HEK293 (cell line): ENCODE measurements around the gene PRKCA.

ENCODE experiments used
- CTCF ChIA-PET: fragments of 350-600 bp; formaldehyde crosslinking; extraction: SDS; loops from one replicate; lab custom pipeline; 2021; ENCODE audit warnings: antibody characterized with exemption; lab: Yijun Ruan, JAX
- POLR2A ChIA-PET: fragments of 300-600 bp; formaldehyde crosslinking; extraction: SDS; loops from one replicate; lab custom pipeline; 2020; ENCODE audit warnings: antibody characterized with exemption, inconsistent platforms; lab: Yijun Ruan, JAX
- H3K27ac ChIP-seq: fragments of 200-500 bp; sonication (Bioruptor generic); 2 replicates; pipeline ENCODE4 v1.5.1; 2014; ENCODE audit warnings: low read depth, low read length, control low read depth, inconsistent platforms; ENCODE audit errors: extremely low read depth
- H3K36me3 ChIP-seq, 2 experiments: fragments of 200-500 bp in 1 of 2; sonication (Bioruptor generic) in 1 of 2; 1 replicate in 1 of 2; 2 replicates in 1 of 2; pipeline ENCODE4 v1.5.1; 2014 to 2017; ENCODE audit warnings: inconsistent platforms in 2 of 2, low read length in 2 of 2; ENCODE audit not compliant: control insufficient read depth in 2 of 2, insufficient read depth in 1 of 2
- H3K4me1 ChIP-seq: fragments of 200-500 bp; sonication (Bioruptor generic); 2 replicates; pipeline ENCODE4 v1.5.1; 2014; ENCODE audit warnings: mild to moderate bottlenecking, low read length, inconsistent platforms; ENCODE audit not compliant: control insufficient read depth, insufficient read depth
- H3K4me3 ChIP-seq: 2 replicates; pipeline ENCODE4 v1.5.1; 2011; ENCODE audit warnings: low read depth, mild to moderate bottlenecking, control low read depth, low read length, moderate library complexity
- H3K9me3 ChIP-seq: fragments of 200-500 bp; sonication (Bioruptor generic); 2 replicates; pipeline ENCODE4 v1.5.1; 2014; ENCODE audit warnings: low read depth, low read length, inconsistent platforms; ENCODE audit not compliant: control insufficient read depth, insufficient read depth
- GLI4 ChIP-seq: fragments of 450-650 bp; formaldehyde crosslinking; IDR thresholded peaks from 2 replicates; pipeline ENCODE4 v1.5.1; 2016; ENCODE audit warnings: missing biosample characterization, missing genetic modification characterization
- KLF1 ChIP-seq: fragments of 450-650 bp; formaldehyde crosslinking; IDR thresholded peaks from 2 replicates; pipeline ENCODE4 v1.5.1; 2016; ENCODE audit warnings: missing biosample characterization, missing genetic modification characterization
- MZF1 ChIP-seq: fragments of 450-650 bp; formaldehyde crosslinking; IDR thresholded peaks from 2 replicates; pipeline ENCODE4 v1.5.1; 2017; ENCODE audit warnings: missing biosample characterization, missing genetic modification characterization, borderline replicate concordance
- REPIN1 ChIP-seq: fragments of 450-650 bp; formaldehyde crosslinking; IDR thresholded peaks from 2 replicates; pipeline ENCODE4 v1.5.1; 2017; ENCODE audit warnings: missing biosample characterization, missing genetic modification characterization, low read depth
- SP3 ChIP-seq: fragments of 450-650 bp; formaldehyde crosslinking; IDR thresholded peaks from 2 replicates; pipeline ENCODE4 v1.5.1; 2016; ENCODE audit warnings: missing biosample characterization, missing genetic modification characterization
- ZBTB8A ChIP-seq: fragments of 450-650 bp; formaldehyde crosslinking; IDR thresholded peaks from 2 replicates; pipeline ENCODE4 v1.5.1; 2016; ENCODE audit warnings: missing biosample characterization, missing genetic modification characterization
- ZNF24 ChIP-seq: fragments of 450-650 bp; formaldehyde crosslinking; IDR thresholded peaks from 2 replicates; pipeline ENCODE4 v1.5.1; 2016; ENCODE audit warnings: missing biosample characterization, missing genetic modification characterization
- ZNF37A ChIP-seq: fragments of 450-650 bp; IDR thresholded peaks from 2 replicates; pipeline ENCODE4 v1.5.1; 2018; ENCODE audit warnings: missing biosample characterization, missing genetic modification characterization
- ZNF394 ChIP-seq: fragments of 450-650 bp; formaldehyde crosslinking; IDR thresholded peaks from 2 replicates; pipeline ENCODE4 v1.5.1; 2016; ENCODE audit warnings: missing biosample characterization, missing genetic modification characterization, mild to moderate bottlenecking, moderate library complexity, borderline replicate concordance
- ZNF416 ChIP-seq: fragments of 450-650 bp; formaldehyde crosslinking; IDR thresholded peaks from 2 replicates; pipeline ENCODE4 v1.5.1; 2016; ENCODE audit warnings: missing biosample characterization, missing genetic modification characterization
- ZNF529 ChIP-seq: fragments of 450-650 bp; formaldehyde crosslinking; IDR thresholded peaks from 2 replicates; pipeline ENCODE4 v1.5.1; 2017; ENCODE audit warnings: missing genetic modification characterization, missing biosample characterization; ENCODE audit not compliant: insufficient replicate concordance
- ZNF530 ChIP-seq: fragments of 450-650 bp; formaldehyde crosslinking; IDR thresholded peaks from 2 replicates; pipeline ENCODE4 v1.5.1; 2016; ENCODE audit warnings: low read depth, missing biosample characterization, missing genetic modification characterization
- ZNF549 ChIP-seq: fragments of 450-650 bp; IDR thresholded peaks from 2 replicates; pipeline ENCODE4 v1.5.1; 2018; ENCODE audit warnings: missing biosample characterization, missing genetic modification characterization, mild to moderate bottlenecking, inconsistent platforms, moderate library complexity
- ZNF610 ChIP-seq: fragments of 450-650 bp; formaldehyde crosslinking; IDR thresholded peaks from 2 replicates; pipeline ENCODE4 v1.5.1; 2016; ENCODE audit warnings: missing biosample characterization, missing genetic modification characterization, borderline replicate concordance
- ZNF658 ChIP-seq: fragments of 450-650 bp; formaldehyde crosslinking; IDR thresholded peaks from 2 replicates; pipeline ENCODE4; 2016; ENCODE audit warnings: missing biosample characterization, missing genetic modification characterization
- ZNF785 ChIP-seq: fragments of 450-650 bp; formaldehyde crosslinking; IDR thresholded peaks from 2 replicates; pipeline ENCODE4 v1.5.1; 2016; ENCODE audit warnings: missing biosample characterization, missing genetic modification characterization
- ZNF843 ChIP-seq: fragments of 450-650 bp; formaldehyde crosslinking; IDR thresholded peaks from 2 replicates; pipeline ENCODE4 v1.5.1; 2016; ENCODE audit warnings: missing biosample characterization, missing genetic modification characterization
- ZSCAN23 ChIP-seq: fragments of 450-650 bp; formaldehyde crosslinking; IDR thresholded peaks from 2 replicates; pipeline ENCODE4 v1.5.1; 2016; ENCODE audit warnings: missing biosample characterization, missing genetic modification characterization
- TF ChIP-seq, protein P1 (sequence below): fragments of 450-650 bp; formaldehyde crosslinking; IDR thresholded peaks from 2 replicates; pipeline ENCODE4 v1.5.1; 2016; ENCODE audit warnings: missing biosample characterization, missing genetic modification characterization
- TF ChIP-seq, protein P2 (sequence below): fragments of 450-650 bp; formaldehyde crosslinking; IDR thresholded peaks from 2 replicates; pipeline ENCODE4 v1.5.1; 2016; ENCODE audit warnings: missing biosample characterization, missing genetic modification characterization
- TF ChIP-seq, protein P3 (sequence below): fragments of 450-650 bp; formaldehyde crosslinking; conservative IDR thresholded peaks from 2 replicates; pipeline ENCODE4 v1.5.1; 2016; ENCODE audit warnings: low read depth, missing biosample characterization, missing genetic modification characterization
- TF ChIP-seq, protein P4 (sequence below): IDR thresholded peaks from 2 replicates; pipeline ENCODE4 v1.6.1; 2011; ENCODE audit warnings: mild to moderate bottlenecking, low read depth, low read length, borderline replicate concordance

The PRKCA gene

DNA sequence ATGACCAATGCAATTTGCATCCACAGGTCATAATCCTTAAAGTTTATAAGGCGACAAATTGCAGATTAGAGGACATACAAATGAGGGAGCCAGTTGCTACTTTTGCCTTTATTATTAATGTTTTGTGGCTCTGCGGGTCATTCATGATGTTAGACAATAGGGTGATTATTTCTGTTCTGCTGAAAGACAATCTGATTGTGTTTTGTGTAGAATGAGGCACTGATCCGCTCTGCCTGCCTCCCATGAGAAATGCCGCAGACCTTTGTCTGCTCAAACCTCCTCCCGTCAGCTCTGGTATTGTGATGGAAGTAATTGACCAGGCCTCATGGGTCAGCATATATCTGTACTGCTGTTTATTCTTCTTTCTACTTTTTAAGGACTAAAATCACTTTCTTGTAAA lies 224.9 kb downstream of the PRKCA start (continued):
- TF ChIP-seq, protein P1, sequence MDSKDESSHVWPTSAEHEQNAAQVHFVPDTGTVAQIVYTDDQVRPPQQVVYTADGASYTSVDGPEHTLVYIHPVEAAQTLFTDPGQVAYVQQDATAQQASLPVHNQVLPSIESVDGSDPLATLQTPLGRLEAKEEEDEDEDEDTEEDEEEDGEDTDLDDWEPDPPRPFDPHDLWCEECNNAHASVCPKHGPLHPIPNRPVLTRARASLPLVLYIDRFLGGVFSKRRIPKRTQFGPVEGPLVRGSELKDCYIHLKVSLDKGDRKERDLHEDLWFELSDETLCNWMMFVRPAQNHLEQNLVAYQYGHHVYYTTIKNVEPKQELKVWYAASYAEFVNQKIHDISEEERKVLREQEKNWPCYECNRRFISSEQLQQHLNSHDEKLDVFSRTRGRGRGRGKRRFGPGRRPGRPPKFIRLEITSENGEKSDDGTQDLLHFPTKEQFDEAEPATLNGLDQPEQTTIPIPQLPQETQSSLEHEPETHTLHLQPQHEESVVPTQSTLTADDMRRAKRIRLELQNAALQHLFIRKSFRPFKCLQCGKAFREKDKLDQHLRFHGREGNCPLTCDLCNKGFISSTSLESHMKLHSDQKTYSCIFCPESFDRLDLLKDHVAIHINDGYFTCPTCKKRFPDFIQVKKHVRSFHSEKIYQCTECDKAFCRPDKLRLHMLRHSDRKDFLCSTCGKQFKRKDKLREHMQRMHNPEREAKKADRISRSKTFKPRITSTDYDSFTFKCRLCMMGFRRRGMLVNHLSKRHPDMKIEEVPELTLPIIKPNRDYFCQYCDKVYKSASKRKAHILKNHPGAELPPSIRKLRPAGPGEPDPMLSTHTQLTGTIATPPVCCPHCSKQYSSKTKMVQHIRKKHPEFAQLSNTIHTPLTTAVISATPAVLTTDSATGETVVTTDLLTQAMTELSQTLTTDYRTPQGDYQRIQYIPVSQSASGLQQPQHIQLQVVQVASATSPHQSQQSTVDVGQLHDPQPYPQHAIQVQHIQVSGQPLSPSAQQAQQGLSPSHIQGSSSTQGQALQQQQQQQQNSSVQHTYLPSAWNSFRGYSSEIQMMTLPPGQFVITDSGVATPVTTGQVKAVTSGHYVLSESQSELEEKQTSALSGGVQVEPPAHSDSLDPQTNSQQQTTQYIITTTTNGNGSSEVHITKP (tag by site-specific recombination) = no peak
- TF ChIP-seq GLI4 (tag by site-specific recombination) = no peak
- TF ChIP-seq ZNF37A (tag by site-specific recombination) = no peak
- TF ChIP-seq, protein P2, sequence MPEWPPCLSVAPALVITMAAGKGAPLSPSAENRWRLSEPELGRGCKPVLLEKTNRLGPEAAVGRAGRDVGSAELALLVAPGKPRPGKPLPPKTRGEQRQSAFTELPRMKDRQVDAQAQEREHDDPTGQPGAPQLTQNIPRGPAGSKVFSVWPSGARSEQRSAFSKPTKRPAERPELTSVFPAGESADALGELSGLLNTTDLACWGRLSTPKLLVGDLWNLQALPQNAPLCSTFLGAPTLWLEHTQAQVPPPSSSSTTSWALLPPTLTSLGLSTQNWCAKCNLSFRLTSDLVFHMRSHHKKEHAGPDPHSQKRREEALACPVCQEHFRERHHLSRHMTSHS (tag by site-specific recombination) = no peak
- no peak for TF ChIP-seq ZNF416 (tag by site-specific recombination)
- TF ChIP-seq, protein P3, sequence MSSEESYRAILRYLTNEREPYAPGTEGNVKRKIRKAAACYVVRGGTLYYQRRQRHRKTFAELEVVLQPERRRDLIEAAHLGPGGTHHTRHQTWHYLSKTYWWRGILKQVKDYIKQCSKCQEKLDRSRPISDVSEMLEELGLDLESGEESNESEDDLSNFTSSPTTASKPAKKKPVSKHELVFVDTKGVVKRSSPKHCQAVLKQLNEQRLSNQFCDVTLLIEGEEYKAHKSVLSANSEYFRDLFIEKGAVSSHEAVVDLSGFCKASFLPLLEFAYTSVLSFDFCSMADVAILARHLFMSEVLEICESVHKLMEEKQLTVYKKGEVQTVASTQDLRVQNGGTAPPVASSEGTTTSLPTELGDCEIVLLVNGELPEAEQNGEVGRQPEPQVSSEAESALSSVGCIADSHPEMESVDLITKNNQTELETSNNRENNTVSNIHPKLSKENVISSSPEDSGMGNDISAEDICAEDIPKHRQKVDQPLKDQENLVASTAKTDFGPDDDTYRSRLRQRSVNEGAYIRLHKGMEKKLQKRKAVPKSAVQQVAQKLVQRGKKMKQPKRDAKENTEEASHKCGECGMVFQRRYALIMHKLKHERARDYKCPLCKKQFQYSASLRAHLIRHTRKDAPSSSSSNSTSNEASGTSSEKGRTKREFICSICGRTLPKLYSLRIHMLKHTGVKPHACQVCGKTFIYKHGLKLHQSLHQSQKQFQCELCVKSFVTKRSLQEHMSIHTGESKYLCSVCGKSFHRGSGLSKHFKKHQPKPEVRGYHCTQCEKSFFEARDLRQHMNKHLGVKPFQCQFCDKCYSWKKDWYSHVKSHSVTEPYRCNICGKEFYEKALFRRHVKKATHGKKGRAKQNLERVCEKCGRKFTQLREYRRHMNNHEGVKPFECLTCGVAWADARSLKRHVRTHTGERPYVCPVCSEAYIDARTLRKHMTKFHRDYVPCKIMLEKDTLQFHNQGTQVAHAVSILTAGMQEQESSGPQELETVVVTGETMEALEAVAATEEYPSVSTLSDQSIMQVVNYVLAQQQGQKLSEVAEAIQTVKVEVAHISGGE (tag by site-specific recombination) = no peak
- no peak for TF ChIP-seq ZNF785

DNA sequence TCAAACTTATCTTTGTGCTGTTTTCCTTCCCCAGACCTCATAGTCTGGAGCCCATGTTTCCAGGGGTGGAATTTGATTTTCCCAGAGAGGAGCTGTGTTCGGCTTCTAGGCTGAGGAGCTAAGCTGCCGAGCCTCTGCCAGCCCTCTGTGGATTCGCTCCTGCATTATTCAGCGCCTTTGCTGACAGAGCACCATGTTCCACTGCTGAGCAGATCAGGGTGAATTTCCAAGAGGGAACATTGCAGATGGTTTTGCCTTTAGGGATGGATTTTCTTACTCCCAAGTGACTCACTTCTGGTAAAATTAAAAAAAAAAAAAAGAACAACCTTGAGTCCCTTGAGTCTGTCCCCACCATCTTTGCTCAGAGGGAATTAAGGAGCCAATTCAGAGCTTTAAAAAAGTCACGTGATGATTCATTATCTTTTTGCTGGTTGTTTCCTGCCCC lies 229.5 kb downstream of the PRKCA start:
- POLR2A ChIA-PET = no interaction called here
- no peaks in the 10 kb centered on the region for H3K9me3 ChIP-seq
- no peak overlapping the region for H3K4me3 ChIP-seq
- TF ChIP-seq ZNF529 (no peak), MZF1 (no peak), ZNF549 (no peak), ZBTB8A (tag by site-specific recombination) (no peak), ZNF394 (tag by site-specific recombination) (no peak), ZSCAN23 (tag by site-specific recombination) (no peak), SP3 (tag by site-specific recombination) (no peak), KLF1 (no peak), ZNF610 (tag by site-specific recombination) (no peak)
- TF ChIP-seq, all 188 proteins: peak for 0
- no peak overlapping the region for H3K27ac ChIP-seq
- H3K36me3 ChIP-seq = no peaks in the 10 kb centered on the region
- CTCF ChIA-PET = interaction anchor here (0.6 kb wide), 1 partner anchor 1212 kb away, joined by 3 read pairs; no protein-coding TSS in a partner anchor
- H3K4me1 ChIP-seq = peaks cover 7% of the 10 kb centered on the region; the same call in 1 of the 2 replicates

DNA sequence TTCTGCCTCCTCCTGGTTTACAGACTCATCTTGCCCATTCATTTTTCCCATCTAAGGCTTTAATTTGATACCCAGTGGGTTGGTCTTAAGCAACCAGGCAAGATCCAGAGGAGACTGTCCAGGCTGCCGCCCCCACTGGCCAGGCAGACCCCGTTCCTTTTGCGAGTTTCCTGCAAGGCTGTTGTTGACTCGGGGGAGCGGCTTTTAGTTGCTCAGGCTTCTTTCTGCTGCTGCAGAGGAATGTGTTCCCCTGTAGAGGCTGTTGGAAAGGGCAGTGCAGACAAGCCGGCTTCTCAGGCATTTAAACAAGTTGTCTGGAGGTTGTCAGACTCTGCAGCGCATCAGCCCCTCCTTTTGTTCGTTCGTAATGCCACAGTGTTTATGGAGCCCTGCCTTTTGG lies 231.2 kb downstream of the PRKCA start:
- Histone ChIP-seq H3K27ac (no peak overlapping the region), H3K9me3 (no peaks in the 10 kb centered on the region), H3K4me3 (no peak overlapping the region), H3K36me3 (no peaks in the 10 kb centered on the region), H3K4me1 (peaks cover 7% of the 10 kb centered on the region; the same call in 1 of the 2 replicates)
- no peak for TF ChIP-seq REPIN1 (tag by site-specific recombination)
- TF ChIP-seq, protein P4, sequence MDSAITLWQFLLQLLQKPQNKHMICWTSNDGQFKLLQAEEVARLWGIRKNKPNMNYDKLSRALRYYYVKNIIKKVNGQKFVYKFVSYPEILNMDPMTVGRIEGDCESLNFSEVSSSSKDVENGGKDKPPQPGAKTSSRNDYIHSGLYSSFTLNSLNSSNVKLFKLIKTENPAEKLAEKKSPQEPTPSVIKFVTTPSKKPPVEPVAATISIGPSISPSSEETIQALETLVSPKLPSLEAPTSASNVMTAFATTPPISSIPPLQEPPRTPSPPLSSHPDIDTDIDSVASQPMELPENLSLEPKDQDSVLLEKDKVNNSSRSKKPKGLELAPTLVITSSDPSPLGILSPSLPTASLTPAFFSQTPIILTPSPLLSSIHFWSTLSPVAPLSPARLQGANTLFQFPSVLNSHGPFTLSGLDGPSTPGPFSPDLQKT = no peak
- TF ChIP-seq ZNF658 (tag by site-specific recombination) = no peak
- TF ChIP-seq ZNF843 (tag by site-specific recombination) = no peak
- TF ChIP-seq, protein P2 (tag by site-specific recombination) = no peak
- no peak for TF ChIP-seq ZNF24 (tag by site-specific recombination)
- no peak for TF ChIP-seq ZNF530 (tag by site-specific recombination)
- ChIA-PET CTCF (no interaction called here), POLR2A (no interaction called here)
